Muscle layer of duodenum (tissue), 2 donors: ENCODE measurements around the gene SLU7.
A peak's percentile ranks its signal among the peaks of the same experiment; 100 is the strongest.

Source experiments
- H3K27ac ChIP-seq: one replicate; pipeline ENCODE4 v1.7.0; 2013; ENCODE audit warnings: mild to moderate bottlenecking, low read length
- H3K27me3 ChIP-seq: one replicate; pipeline ENCODE4 v1.7.0; 2013; ENCODE audit warnings: low read depth, mild to moderate bottlenecking, control low read depth, low read length
- H3K36me3 ChIP-seq, 2 donors: one replicate each; pipeline ENCODE4 v1.7.0; 2013; ENCODE audit warnings: low read length in 2 of 2, control low read depth in 1 of 2, mild to moderate bottlenecking in 1 of 2; ENCODE audit not compliant: insufficient read depth in 2 of 2, control insufficient read depth in 1 of 2
- H3K4me1 ChIP-seq, 2 donors: one replicate each; pipeline ENCODE4 v1.7.0; 2013; ENCODE audit warnings: low read length in 2 of 2, mild to moderate bottlenecking in 2 of 2, control low read depth in 1 of 2, moderate library complexity in 1 of 2; ENCODE audit not compliant: insufficient read depth in 2 of 2, control insufficient read depth in 1 of 2
- H3K4me3 ChIP-seq, 2 donors: one replicate each; pipeline ENCODE4 v1.7.0; 2013; ENCODE audit warnings: low read length in 2 of 2, low read depth in 1 of 2, mild to moderate bottlenecking in 1 of 2
- H3K9me3 ChIP-seq, 2 donors: one replicate each; pipeline ENCODE4 v1.7.0; 2013; ENCODE audit warnings: low read length in 2 of 2, control low read depth in 1 of 2, mild to moderate bottlenecking in 1 of 2; ENCODE audit not compliant: control insufficient read depth in 1 of 2
- donor health status: healthy.

SLU7 gene

DNA sequence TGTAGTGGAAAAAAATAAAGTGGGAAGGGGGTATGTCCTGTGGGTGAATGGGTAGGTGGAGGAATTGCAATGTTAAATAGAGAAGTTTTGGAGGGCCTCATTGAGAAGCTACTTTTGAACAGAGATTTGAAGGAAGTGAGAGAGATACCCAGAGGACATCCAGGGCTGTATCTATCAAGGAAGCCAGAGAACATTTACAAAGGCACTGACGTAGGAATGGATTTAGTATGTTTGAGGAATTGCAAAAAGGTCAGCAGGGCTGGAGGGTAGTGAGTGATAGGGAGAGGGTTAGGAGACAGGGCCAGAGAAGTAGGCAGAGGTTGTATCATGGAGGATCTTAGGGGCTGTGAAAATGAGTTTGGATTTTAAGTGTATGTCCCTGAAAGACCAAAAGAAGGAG lies 16.7 kb upstream of the SLU7 start:
- Histone ChIP-seq H3K4me1 (peaks cover 0 to 5% of the 10 kb centered on the region in 2 donors), H3K4me3 (no peak overlapping the region), H3K27me3 (no peaks in the 10 kb centered on the region), H3K27ac (no peak overlapping the region), H3K9me3 (no peaks in the 10 kb centered on the region), H3K36me3 (no peaks in the 10 kb centered on the region)

- H3K36me3 ChIP-seq = no peaks in the 10 kb centered on the region
- no peaks in the 10 kb centered on the region for H3K9me3 ChIP-seq
- no peak overlapping the region for H3K4me3 ChIP-seq
- H3K4me1 ChIP-seq = peaks cover 0 to 5% of the 10 kb centered on the region in 2 donors
- H3K27ac ChIP-seq = no peak overlapping the region
- H3K27me3 ChIP-seq = no peaks in the 10 kb centered on the region
Observed at GRCh38 chr5:160434022-160434531, 15.2 kb upstream of the SLU7 start.

GRCh38 chr5:160432787-160433186 lies 13.9 kb upstream of the SLU7 start:
- Histone ChIP-seq H3K27ac (no peak overlapping the region), H3K36me3 (no peaks in the 10 kb centered on the region)

DNA sequence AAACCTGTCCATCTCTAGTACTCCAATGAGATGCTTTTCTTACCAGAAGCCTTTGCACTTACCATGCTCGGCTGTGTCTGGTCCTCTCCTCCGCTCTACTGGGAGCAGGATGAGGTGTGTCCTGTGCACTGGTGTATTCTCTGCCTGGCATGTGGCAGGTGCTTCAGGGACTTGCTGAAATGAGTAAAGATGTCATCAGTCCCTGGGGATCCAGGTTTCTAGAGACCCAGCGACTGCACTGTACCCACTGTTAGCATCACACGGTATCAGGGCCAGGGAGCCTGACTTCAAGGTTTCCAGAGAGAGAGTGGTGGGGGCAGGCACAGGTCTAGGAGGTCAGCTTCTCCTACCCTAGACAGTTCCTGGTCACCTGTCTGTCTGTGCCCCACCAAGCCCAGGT lies 13.3 kb upstream of the SLU7 start:
- no peaks in the 10 kb centered on the region for H3K36me3 ChIP-seq
- no peak overlapping the region for H3K27ac ChIP-seq
- H3K27me3 ChIP-seq = no peaks in the 10 kb centered on the region
- H3K4me3 ChIP-seq = no peak overlapping the region
- H3K9me3 ChIP-seq = no peaks in the 10 kb centered on the region
- H3K4me1 ChIP-seq = peaks cover 0 to 5% of the 10 kb centered on the region in 2 donors

More at GRCh38 chr5:160432787-160433186, 13.9 kb upstream of the SLU7 start:
- Histone ChIP-seq H3K9me3 (no peaks in the 10 kb centered on the region), H3K27me3 (no peaks in the 10 kb centered on the region), H3K4me1 (peaks cover 0 to 5% of the 10 kb centered on the region in 2 donors), H3K4me3 (no peak overlapping the region)

DNA sequence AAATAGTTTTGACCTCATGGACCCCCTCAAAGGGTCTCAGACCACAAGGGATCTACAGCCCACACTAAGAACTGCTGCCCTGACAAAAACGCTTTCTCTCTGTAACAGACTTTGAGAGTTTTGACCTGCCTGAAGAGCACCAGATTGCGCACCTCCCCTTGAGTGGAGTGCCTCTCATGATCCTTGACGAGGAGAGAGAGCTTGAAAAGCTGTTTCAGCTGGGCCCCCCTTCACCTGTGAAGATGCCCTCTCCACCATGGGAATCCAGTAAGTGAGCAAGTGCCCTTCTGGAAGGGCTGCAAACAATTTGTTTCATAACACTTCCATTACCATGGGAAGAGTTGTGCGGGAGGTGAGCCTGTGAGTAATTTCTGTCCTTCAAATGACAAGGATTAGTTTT lies 8.7 kb upstream of the SLU7 start:
- Histone ChIP-seq H3K36me3 (no peaks in the 10 kb centered on the region), H3K4me1 (no peaks in the 10 kb centered on the region), H3K4me3 (no peak overlapping the region), H3K27ac (no peak overlapping the region), H3K9me3 (no peaks in the 10 kb centered on the region), H3K27me3 (no peaks in the 10 kb centered on the region)

GRCh38 chr5:160423099-160423498 lies 4.2 kb upstream of the SLU7 start:
- Histone ChIP-seq H3K27me3 (no peaks in the 10 kb centered on the region), H3K4me1 (peaks cover 6 to 14% of the 10 kb centered on the region in 2 donors), H3K4me3 (peak overlapping the region in 1 of 2 donors; percentile 3), H3K36me3 (no peaks in the 10 kb centered on the region), H3K27ac (no peak overlapping the region), H3K9me3 (no peaks in the 10 kb centered on the region)

DNA sequence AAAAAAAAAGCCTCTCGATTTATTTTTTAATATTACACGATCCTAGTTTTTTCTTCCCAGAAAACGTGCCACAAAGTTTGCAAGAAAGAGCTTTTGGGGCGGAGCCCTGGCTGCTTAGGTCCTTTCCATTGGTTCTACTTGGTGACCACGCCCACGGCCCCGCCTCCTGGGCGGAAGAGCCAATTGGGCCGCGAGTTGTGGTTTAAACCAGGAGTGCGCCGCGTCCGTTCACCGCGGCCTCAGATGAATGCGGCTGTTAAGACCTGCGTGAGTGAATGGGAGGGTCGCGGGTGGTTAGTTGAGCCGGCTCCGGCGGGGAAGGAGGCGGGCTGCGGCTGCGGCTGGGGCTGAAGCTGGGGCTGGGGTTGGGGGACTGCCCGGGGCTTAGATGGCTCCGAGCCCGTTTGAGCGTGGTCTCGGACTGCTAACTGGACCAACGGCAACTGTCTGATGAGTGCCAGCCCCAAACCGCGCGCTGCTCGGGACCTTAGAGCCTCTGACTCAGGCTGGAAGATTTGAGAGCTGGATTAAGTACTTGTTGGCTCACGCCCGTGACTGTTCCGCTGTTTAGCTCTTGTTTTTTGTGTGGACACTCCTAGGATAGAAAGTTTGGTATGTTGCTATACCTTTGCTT lies 2.9 kb upstream of the SLU7 start, which contains the start of gene PTTG1:
Gene PTTG1, plus strand, starts transcription at position 231 of the 634 bp plus-strand sequence. CDS start 458 bp downstream, outside the sequence.
- Histone ChIP-seq H3K27me3 (no peaks in the 10 kb centered on the region), H3K36me3 (no peaks in the 10 kb centered on the region), H3K4me3 (peak within 1 kb of the TSS; percentile 73 to 81), H3K9me3 (no peaks in the 10 kb centered on the region), H3K27ac (no peak within 1 kb of the TSS), H3K4me1 (peaks cover 10 to 28% of the 10 kb centered on the region in 2 donors)

- H3K36me3 ChIP-seq = no peaks in the 10 kb centered on the region
- H3K4me3 ChIP-seq = no peak overlapping the region
- H3K27me3 ChIP-seq = no peaks in the 10 kb centered on the region
- H3K9me3 ChIP-seq = no peaks in the 10 kb centered on the region
- peaks cover 10 to 31% of the 10 kb centered on the region in 2 donors for H3K4me1 ChIP-seq
- H3K27ac ChIP-seq = peak overlapping the region; percentile 94
Observed at GRCh38 chr5:160420331-160420610, 1.4 kb upstream of the SLU7 start.

DNA sequence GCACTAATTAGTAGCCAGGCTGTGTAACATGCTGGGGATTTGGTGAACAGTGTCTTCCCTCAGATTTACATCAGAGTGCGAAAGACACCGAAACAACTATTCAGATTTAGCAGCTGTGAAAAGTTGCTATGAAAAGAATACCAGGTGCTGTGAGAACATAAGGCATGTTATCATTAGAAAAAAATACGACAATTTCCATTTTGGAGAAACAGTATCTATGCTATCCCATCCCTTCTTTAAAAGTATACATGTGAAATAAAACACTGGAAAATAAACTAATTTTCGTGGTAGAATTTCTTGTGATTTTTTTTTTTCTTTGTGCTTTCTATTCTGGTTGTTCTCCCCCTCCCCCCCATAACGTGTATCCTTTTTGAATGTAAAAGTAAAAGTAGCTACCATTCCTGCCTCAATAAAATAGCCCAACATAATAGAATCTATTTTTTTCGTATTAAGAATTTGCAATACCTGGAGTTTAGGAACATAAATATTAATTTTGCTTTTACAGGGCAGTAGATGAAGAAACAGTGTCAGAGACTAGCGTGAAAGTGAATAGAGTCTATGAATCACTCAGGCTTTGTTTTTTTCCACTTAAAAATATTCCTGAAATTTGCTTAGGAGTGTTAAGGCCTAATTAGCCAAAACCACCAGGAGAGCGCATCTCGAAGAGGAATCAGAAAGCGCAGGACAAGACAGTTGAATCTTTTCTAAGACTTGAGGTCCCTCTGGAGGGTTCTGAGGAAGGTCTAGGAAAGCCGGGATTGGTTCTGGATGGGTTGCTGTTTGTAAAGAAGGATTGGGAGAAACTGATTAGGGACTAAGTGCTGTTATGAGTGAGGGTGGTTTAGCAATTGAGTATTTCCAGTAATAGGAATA lies 813 bp upstream of the SLU7 start:
- Histone ChIP-seq H3K4me1 (peaks cover 10 to 31% of the 10 kb centered on the region in 2 donors), H3K27ac (peak overlapping the region; percentile 94), H3K4me3 (peak overlapping the region; percentile 97 to 98), H3K27me3 (no peaks in the 10 kb centered on the region), H3K36me3 (peaks cover 1 to 3% of the 10 kb centered on the region in 2 donors), H3K9me3 (no peaks in the 10 kb centered on the region)

DNA sequence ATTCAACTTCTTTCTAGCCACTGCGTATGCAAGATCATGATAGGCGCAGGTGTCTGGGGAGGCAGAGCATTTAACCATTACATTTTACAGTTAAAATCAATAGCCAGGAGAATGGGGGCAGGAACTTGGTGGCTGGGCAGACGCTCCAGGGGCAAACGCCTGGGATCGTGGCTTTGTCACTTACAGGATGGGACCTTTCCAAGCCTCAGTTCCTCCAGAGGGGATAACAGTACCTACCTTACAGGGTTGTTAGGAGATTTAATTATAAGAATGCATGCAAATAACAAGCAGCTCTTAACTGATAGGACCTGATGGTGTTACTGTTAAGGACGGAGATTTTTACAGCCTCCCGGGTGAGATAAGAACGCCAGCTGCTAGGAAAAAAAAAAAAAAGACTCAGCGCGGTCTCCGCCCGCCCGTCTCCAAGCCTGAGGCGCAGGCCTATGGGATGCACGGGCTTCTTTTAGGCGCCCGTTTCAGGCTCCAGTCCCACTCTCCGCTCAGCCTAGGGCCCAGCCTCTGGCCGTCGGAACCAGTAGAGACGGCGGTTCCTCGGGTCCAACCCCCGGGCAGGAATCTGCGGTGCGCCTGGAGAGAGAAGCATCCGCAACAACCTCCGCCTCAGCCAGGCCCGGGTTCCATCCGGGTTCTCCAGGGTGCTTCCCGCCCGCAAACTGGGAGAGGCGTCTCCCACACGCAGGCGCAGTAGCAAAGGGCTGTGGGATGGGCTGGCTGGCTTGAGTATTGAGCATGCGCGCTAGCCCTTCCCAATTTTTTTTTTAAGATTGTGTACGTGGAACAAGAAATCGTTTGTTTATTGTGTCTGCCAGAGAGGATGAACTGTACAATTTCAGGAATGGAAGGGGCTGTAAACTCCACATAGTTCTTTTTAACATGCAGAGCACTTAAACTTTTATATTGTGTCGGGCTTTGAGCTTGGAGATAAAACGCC lies 19.2 kb downstream of the SLU7 start, which contains the start of gene FAM200C:
Gene FAM200C, minus strand, starts transcription at position 653 of the 952 bp plus-strand sequence. CDS start 4,564 bp downstream, outside the sequence.
- no peaks in the 10 kb centered on the region for H3K27me3 ChIP-seq
- H3K4me1 ChIP-seq = peaks cover 0 to 20% of the 10 kb centered on the region in 2 donors
- H3K36me3 ChIP-seq = peaks cover 20 to 35% of the 10 kb centered on the region in 2 donors

More for the DNA sequence above, 19.2 kb downstream of the SLU7 start, which contains the start of gene FAM200C:
- no peaks in the 10 kb centered on the region for H3K9me3 ChIP-seq
- peak within 1 kb of the TSS; percentile 71 to 89 for H3K4me3 ChIP-seq
- H3K27ac ChIP-seq = peak within 1 kb of the TSS; percentile 90
